HuH-7 (cell line): Measurements from ENCODE around the gene EPHB3.

ENCODE experiments used
- DNase-seq: peaks from one replicate; pipeline ENCODE4 v3.0.0; 2011; ENCODE audit warnings: low spot score

EPHB3 gene

DNA sequence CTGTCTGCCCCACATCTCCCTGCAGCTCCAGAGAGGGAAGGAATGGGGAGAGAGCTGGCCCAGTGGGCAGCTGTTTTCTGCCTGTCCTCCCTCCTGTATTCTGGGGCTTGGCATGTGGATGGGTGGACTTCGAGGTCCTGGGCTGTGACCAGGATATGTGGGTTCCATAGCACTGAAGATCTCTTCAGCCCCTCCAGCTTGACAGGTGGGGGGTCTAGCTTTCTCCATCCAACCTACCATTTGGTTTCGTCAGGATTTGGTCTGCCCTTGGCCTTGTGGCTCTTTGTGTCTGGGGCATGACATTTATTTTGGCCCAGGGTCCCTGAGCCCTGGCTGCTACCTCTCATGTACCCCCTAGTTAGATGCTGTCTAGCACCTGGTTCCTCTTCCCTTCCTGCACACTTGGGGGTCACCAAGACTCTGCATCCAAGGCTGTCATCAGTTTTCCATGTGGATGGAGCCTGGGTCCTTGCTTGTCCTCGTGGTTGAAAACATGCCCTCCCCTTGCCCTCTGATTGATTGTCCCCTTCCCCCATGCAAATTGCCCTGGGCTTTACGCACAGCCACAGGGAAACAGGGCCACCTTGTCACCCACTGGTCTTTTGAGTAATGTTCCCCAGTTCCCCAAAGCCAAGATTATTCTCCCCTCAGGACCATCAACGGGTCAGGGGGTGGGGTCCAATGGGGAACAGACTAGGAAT is 3.2 kb downstream of the EPHB3 start:
- DNase-seq = no peak

DNA sequence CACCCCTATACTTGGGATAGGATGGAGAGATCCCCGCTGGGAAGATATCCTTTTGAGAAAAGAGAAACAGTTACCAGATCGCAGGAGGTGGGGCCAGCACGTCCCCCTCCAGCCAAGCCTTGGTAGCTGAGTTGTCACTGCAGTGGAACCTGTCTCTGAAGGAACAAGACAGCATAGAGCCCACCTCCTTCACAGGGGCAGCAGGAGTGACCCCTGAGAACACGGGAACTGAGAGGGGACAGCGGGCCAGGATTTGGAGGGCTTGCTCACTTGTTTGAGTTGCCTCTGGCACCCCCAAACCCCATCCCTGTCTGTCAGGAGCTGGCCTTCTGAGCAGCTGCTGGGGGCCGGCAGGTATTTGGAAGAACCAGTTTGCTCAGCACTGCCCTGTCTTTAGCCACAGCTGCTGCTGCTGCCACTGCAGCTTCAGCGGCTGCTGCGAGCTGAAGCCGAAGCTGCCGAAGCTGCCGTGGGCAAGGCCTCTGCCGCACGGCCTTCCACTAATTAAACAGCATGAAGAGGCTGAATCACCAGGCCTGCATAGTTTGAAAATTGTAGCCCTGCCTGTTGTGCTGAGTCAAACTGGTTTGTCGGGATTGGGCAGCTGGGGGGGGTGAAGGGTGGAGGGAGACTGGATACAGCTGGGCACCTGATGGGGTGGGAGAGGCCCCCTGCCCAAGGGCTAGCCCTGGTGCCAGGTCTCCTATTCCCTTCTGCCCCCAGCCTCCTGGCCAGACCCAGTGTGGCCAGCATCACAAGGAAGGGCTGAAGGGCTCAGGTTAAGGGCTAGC is 4.0 kb downstream of the EPHB3 start:
- no peak for DNase-seq

DNA sequence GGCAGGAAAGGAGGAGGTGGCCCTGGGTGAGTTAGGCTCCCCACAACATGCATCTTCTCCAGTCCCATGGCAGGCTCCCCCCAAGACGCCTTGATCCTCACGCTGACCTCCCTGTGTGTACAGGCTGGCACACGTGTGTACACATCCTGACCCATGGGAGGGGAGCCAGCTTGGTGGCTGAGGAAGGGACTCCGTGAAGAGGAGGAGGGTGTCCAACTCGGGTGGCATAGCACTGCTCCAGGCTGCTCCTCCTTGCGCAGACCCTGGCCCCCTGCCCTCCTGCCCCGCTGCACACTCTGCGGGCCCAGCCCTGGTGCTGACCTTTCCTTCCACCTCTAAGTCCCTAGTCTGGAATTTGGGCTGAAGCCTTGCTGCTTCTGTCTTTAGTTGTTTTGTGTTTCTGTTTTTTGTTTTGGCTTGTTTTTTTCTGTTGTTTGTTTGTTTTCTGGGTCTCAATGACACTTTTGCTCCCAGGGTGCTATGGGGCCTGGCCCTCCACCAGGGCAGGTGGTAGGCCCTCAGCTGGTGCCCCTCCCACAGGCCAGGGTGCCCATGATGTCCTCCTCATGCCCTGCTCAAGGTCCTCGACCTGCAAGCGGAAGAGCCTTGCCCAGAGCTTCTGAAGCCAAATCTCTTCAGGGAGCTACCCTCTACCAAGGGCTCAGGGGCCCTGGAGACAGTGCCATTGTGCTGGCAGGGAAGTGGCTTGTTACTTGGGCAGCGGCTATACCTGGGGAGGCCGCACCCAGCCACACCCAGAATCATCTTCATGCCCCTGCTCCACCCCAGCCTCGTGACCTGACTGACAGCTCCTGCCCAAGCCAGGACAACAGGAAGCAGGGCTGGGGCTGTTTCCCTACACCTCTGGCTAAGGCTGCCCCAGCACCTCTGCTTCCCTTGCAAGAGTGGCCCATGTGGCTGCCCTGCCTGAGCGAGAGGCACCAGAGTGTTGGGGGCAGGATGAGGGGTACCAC is 5.1 kb downstream of the EPHB3 start:
- DNase-seq = no peak

DNA sequence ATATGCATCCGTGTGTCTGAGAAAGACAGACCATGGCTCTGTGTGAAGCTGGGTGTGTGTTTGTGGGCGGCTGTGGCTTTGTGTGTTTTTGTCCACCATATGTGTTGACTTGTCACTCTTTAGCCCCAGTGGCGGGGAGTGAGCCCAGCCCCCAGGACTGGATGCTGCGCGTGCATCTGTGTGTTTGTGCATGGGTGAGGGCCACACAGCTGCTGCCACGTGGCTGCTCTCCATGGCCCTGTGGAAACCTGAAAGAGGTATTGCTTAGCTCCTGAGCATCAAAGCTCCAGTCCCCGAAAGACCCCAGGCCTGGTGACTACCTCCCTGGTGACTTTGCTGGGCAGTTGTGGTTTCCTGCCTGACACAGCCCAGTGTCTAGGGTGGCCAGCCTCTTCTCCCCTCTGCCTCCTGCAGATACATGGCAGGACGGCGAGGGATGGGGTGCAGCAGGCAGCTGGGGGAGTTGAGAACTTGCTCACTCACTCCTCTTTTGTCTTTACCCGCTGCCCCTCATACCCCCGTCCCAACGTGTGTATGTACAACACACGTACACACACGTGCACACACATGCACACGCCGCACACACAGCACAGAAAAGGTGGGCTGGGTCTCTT is 6.5 kb downstream of the EPHB3 start:
- no peak for DNase-seq

DNA sequence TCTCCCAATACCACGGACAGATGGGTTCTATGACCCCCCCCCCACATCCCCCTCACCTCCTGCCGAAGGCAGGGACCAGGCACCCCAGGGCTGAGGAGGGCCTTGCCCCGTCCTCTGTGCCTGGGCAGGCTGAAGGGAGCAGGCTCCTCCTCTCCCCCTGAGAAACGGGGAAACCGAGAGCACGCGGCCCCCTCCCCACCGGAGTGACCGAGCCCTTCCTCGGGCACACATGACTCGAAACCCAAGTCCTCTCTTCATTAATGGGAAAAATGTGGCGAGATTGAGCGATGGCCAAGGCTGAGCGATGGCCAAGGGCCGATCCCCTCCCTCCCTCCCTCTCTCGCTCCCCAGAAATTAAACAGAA is 7.0 kb downstream of the EPHB3 start:
- no peak for DNase-seq

DNA sequence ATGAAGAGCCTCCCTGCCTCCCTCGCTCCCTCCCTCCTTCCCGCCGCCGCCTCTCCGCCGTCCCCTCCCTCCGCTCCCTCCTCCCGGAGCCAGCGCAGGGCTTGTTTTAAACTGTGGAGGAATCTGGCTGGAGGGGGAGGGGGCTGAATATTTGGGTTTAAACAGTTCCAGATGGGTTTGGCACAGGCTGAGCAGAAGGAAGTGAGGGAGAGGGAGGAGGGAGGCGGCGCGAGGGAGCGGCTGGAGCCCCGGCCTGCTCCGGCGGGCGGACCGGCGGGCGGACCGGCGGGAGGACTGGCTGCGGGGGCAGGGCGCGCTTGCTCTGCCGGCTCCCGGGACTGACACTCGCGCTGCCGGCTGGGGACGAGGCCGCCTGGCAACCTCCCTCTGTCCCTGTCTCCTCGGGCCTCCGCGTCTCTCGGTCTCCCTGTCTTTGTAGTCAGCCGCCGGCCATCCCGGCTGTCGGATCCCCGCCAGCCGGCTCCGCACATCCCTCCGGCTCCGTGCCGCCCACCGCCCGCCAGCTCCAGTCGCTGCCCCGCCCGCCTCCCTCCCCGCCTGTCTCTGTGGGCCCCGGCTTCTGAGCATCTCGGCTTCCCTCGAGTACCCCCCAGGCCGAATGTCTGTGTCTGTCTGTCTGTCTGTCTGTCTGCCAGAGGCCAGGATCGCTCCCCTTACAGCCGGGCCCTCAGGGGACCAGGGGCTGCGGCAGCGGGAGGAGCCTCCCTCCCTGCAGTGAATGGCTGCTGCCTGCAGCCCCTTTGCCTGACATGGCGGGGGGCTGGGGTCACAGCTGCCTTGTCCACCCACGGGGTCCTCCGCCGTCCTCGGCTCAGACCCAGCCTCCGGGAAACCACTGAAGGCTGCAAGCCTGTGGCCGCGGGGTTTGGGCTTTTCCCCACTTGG is 7.6 kb downstream of the EPHB3 start:
- no peak for DNase-seq

DNA sequence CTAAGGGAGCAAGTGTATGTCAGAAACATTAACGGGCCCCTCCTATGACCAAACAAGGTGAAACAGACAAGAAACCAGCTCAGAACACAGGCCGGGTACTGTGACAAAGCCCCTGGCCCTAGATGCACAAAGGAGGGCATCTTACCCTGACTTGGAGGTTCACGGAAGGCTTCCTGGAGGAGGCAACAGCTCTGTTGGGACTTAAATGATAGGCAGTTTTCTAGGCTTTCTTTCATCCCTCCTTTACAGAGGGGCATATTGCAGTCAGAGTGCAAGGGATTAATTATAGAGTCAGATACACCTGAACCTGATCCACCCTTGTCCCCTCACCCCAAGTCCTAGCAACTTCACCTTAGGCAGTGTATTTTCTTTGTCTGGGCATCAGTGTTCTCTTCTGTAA is 8.4 kb downstream of the EPHB3 start:
- DNase-seq = no peak

DNA sequence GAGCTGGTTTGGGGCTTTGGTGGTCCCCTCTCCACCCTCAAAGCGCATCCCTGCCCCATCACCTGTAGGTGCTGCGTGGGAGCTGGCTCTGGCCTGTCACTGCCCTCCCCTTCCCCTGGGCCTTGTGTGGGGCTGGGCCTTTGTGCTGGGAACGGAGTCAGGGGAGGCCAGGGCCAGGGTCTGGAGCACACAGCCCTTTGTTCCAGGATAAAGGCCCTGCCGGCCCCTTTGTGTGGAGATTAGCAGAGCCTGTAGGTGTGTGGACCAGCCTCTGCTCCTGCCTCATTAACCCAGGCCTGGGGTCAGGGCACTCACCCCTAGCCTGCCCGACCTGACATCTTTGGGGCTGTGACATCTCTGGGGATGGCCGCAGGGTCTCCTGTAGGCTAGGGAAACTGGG is 8.9 kb downstream of the EPHB3 start:
- DNase-seq = no peak

DNA sequence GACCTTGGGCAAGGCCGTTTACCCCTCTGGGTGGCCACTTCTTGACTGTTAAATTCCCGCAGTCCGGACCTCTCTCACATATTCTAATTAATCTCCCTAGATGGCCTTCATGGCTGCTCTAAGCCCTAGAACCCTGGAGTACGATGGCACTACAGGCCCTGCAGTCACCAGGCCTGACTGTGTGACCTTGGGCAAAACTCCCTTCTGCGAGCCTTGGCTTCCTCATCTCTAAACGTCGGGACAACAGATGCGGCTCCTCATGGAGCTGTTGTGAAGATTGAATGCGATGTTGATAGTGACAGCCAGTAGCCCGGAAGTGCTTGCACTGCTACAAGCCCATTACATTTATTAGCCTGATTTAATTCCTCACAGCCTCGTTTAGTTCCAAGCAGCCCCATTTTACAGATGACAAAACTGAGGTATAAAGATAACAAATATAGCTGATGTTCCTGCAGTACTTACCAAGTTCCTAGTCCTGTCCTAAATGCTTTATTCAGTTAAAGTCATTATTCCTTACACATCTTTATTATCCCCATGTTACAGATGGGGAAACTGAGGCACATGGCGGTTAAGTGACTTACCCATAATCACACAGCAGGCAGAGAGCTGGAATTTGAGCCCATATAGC is 10.3 kb downstream of the EPHB3 start:
- DNase-seq = no peak

DNA sequence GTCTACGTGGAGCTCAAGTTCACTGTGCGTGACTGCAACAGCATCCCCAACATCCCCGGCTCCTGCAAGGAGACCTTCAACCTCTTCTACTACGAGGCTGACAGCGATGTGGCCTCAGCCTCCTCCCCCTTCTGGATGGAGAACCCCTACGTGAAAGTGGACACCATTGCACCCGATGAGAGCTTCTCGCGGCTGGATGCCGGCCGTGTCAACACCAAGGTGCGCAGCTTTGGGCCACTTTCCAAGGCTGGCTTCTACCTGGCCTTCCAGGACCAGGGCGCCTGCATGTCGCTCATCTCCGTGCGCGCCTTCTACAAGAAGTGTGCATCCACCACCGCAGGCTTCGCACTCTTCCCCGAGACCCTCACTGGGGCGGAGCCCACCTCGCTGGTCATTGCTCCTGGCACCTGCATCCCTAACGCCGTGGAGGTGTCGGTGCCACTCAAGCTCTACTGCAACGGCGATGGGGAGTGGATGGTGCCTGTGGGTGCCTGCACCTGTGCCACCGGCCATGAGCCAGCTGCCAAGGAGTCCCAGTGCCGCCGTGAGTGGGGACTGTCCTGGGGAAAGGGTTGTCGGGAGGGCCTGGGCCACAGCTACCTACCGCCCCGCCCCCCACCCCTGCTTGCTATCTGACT is 11.2 kb downstream of the EPHB3 start:
- DNase-seq = no peak

DNA sequence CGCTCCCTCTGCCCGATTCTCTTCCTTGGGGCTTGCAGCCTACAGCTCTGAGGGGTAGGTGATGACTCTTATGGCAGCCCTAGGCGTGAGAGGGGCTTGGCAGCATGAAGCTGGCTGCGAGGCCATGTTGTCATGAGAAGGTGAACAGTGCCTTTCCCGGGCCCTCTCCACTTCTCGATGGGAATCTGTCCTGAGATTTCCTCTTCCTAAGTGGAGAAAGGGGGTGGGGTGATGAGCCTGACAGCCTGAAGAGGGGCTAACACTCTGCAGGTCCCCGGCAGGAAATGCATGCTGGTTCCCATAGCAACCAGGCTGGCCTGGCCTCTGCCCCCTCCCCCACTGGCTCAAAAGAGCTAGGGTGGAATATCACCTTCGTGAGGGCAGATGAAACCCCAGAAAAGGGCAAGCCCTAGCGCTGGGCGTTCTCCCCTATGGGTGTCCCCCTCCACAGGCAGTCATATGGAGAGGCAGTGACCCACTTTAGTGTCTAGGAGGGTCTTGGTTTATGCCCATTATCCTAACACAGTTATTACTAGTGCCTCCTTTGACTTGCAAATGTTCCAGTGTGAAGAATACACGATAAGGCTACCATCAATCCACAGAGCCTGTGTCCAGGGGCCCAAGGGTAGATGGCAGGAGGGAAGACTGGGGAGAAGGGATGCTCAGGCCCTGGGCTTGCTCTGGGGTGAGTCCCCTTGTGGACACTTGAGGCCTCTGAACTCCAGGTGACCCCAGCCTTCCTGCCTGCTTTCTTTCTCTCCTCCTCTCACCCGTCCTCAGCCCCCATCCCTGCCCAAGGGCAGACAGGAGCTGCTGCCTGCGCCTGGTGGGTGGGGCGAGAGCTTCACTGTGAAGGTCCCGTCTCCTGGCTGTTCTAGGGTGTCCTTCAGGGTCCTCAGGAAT is 13.2 kb downstream of the EPHB3 start:
- DNase-seq = no peak

DNA sequence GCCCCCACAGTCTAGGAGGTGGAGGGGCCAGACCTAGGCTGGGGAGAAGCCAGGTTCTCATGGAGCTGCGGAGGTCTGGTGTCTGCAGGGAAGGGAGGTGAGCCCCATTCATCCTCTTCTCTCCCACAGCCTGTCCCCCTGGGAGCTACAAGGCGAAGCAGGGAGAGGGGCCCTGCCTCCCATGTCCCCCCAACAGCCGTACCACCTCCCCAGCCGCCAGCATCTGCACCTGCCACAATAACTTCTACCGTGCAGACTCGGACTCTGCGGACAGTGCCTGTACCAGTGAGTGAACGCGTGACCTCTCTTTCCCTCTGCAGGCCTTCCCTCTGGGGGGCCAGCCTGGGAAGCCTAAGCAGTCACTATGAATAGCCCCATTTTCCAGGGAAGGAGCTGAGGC is 14.1 kb downstream of the EPHB3 start:
- no peak for DNase-seq

DNA sequence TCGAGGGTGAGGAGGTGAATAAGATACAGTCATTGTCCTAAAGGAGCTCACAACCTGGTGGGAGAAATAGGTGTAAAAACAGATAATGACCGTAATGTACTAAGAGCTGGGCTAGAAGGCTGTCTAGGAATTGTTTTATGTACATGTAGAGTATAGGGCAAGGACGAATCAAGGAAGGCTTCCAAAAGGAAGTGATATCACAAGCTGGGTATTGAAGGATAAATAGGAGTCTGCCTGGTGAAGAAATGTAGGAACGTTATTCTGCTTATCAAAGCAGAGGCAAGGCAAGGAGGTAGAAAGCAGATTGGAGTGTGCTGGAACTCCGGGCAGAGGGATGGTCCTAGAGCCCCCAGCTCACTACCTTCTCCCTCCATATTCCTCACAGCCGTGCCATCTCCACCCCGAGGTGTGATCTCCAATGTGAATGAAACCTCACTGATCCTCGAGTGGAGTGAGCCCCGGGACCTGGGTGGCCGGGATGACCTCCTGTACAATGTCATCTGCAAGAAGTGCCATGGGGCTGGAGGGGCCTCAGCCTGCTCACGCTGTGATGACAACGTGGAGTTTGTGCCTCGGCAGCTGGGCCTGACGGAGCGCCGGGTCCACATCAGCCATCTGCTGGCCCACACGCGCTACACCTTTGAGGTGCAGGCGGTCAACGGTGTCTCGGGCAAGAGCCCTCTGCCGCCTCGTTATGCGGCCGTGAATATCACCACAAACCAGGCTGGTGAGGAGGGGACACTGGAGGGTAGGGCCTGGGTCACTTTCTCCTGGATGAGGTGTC is 15.1 kb downstream of the EPHB3 start:
- no peak for DNase-seq

DNA sequence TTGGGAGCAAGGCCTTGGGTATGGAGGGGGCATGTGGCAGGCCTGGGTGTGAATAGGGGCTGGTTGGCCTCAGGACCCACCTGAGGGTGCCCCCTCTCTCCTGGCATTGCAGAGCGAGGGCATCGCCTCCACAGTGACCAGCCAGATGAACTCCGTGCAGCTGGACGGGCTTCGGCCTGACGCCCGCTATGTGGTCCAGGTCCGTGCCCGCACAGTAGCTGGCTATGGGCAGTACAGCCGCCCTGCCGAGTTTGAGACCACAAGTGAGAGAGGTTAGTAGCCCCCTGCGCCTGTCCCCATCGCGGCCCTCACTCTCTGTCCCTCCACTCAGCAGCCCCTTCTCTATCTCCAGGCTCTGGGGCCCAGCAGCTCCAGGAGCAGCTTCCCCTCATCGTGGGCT is 16.0 kb downstream of the EPHB3 start:
- DNase-seq = no peak

DNA sequence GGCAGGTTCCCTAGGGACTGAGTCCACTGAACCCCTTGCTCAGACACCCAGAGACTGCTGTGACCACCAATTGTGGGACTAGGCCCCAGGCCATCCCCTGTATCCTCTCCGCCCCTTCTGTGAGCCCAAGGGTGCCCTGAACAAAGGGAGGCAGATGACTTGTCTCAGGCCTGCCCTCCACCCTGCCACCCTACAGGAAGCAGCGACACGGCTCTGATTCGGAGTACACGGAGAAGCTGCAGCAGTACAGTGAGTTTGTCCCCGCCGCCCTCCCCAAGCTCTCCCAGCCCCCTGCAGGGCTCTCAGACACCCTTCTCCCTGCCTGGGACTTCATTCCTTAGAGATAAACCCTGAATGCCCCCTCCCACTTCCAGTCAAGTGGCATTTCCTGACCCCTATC is 16.6 kb downstream of the EPHB3 start:
- DNase-seq = no peak

DNA sequence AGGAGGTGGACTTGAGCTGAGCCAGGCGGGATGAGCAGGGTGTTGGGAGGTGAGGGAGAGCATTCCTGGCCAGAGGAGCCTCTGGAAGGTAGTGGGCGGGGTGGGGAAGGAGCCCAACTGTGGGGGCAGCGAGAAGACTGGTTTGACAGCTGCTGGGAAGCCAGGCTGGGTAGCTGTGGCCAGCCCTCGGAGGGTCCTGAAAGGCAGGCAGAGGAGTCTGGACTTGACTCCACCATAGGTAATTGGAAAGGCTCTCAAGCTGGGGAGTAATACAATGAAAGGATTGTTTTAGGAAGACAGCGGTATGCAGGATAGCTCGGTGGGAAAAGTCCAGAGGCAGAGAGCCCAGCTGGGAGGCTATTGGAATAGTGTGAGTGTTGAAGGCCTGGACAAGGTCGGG is 17.2 kb downstream of the EPHB3 start:
- DNase-seq = peak; percentile 61

DNA sequence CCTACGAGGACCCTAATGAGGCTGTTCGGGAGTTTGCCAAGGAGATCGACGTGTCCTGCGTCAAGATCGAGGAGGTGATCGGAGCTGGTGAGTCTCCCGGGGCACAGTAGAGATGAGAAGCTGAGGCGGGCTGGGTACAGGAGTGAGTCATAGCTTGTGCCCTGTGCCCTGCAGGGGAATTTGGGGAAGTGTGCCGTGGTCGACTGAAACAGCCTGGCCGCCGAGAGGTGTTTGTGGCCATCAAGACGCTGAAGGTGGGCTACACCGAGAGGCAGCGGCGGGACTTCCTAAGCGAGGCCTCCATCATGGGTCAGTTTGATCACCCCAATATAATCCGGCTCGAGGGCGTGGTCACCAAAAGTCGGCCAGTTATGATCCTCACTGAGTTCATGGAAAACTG is 17.9 kb downstream of the EPHB3 start:
- no peak for DNase-seq

DNA sequence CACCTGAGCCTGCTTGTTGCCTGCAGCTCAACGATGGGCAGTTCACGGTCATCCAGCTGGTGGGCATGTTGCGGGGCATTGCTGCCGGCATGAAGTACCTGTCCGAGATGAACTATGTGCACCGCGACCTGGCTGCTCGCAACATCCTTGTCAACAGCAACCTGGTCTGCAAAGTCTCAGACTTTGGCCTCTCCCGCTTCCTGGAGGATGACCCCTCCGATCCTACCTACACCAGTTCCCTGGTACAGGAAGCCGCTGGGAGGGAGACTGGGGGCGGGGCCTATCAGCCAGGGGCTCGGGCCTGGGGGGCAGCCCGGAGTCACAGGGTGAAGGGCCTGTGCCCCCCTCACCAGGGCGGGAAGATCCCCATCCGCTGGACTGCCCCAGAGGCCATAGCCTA is 18.8 kb downstream of the EPHB3 start:
- DNase-seq = no peak
